PC-3 (cell line): Measurements from ENCODE around the gene SLC19A2. TPM values are rescaled to one million over a fixed set of nuclear protein-coding genes. Genes with fewer than 3 reads are reported as not detected.
A peak's percentile ranks its signal among the peaks of the same experiment; 100 is the strongest.

Experiments
- ATAC-seq: fragments of 200-7000 bp; cut with Tn5 transposase; 2 replicates; pipeline ENCODE4 v1.9.1; 2020; ENCODE audit warnings: mild to moderate bottlenecking, moderate library complexity
- BruUV-seq: library from RNA; stranded (reverse); fragments of 400-500 nt; replicated peaks from 2 replicates; lab custom pipeline; 2021; lab: Mats Ljungman, UMichigan
- CTCF ChIA-PET: fragments of 300-600 bp; sonication (Branson Sonifier 250); formaldehyde crosslinking; loops from one replicate; lab custom pipeline; 2022; ENCODE audit warnings: antibody characterized with exemption; lab: Charles Lee
- POLR2A ChIA-PET: fragments of 300-600 bp; sonication (Branson Sonifier 250); formaldehyde crosslinking; loops from one replicate; lab custom pipeline; 2022; ENCODE audit warnings: antibody characterized with exemption; ENCODE audit not compliant: unreplicated experiment; lab: Charles Lee
- DNase-seq: peaks from one replicate; pipeline ENCODE4 v3.0.0-alpha.2; 2015
- H2AFZ ChIP-seq: fragments of 300-600 bp; sonication (generic); 2 replicates; pipeline ENCODE4 v1.6.0; 2016; ENCODE audit warnings: antibody characterized with exemption, low read length
- H3F3A ChIP-seq: fragments of 300-600 bp; sonication (generic); one replicate; pipeline ENCODE4 v1.6.0; 2017; ENCODE audit warnings: antibody characterized with exemption, low read length, control low read depth, mild to moderate bottlenecking; ENCODE audit not compliant: unreplicated experiment
- H3K27ac ChIP-seq: fragments of 300-600 bp; sonication (generic); 2 replicates; pipeline ENCODE4 v1.5.1; 2016; ENCODE audit warnings: mild to moderate bottlenecking, low read length
- H3K27me3 ChIP-seq: fragments of 300-600 bp; sonication (generic); 2 replicates; pipeline ENCODE4 v1.6.1; 2016; ENCODE audit warnings: low read length, mixed read lengths
- H3K36me3 ChIP-seq: fragments of 300-600 bp; sonication (generic); 2 replicates; pipeline ENCODE4 v1.6.1; 2016; ENCODE audit warnings: low read depth, mixed run types, low read length, mixed read lengths
- H3K4me1 ChIP-seq: fragments of 300-600 bp; sonication (generic); 2 replicates; pipeline ENCODE4 v1.5.1; 2016; ENCODE audit warnings: low read length; ENCODE audit not compliant: insufficient read depth
- H3K4me2 ChIP-seq: fragments of 300-600 bp; sonication (generic); 2 replicates; pipeline ENCODE4 v1.6.0; 2016; ENCODE audit warnings: low read length
- H3K4me3 ChIP-seq: fragments of 300-600 bp; sonication (generic); 2 replicates; pipeline ENCODE4 v1.5.1; 2016; ENCODE audit warnings: mild to moderate bottlenecking, low read length, mixed read lengths
- H3K79me2 ChIP-seq: fragments of 300-600 bp; sonication (generic); 2 replicates; pipeline ENCODE4 v1.6.1; 2017; ENCODE audit warnings: low read length, mixed read lengths
- H3K9ac ChIP-seq: fragments of 300-600 bp; sonication (generic); 2 replicates; pipeline ENCODE4 v1.6.0; 2016; ENCODE audit warnings: mild to moderate bottlenecking, low read length
- H3K9me2 ChIP-seq: fragments of 300-600 bp; sonication (generic); replicated peaks from 2 replicates; pipeline ENCODE4 v1.6.1; 2016; ENCODE audit warnings: mixed run types, low read length, mixed read lengths
- H3K9me3 ChIP-seq: fragments of 300-600 bp; sonication (generic); 2 replicates; pipeline ENCODE4 v1.6.1; 2016; ENCODE audit warnings: low read length, mixed read lengths
- H4K20me1 ChIP-seq: fragments of 300-600 bp; sonication (generic); 2 replicates; pipeline ENCODE4 v1.6.1; 2016; ENCODE audit warnings: low read length, mixed read lengths
- EZH2 ChIP-seq: fragments of 300-600 bp; sonication (generic); IDR thresholded peaks from one replicate; pipeline ENCODE4 v1.6.1; 2017; ENCODE audit warnings: antibody characterized with exemption, mild to moderate bottlenecking, low read length; ENCODE audit not compliant: unreplicated experiment
- EZH2phosphoT487 ChIP-seq: fragments of 300-600 bp; sonication (generic); IDR thresholded peaks from 2 replicates; pipeline ENCODE4 v1.6.1; 2018; ENCODE audit warnings: mild to moderate bottlenecking, antibody characterized with exemption, low read length, borderline replicate concordance
- intact Hi-C: fragments of 100-400 bp; cut with micrococcal nuclease; formaldehyde crosslinking; loops from 2 replicates; pipeline ENCODE4 v1.9.0; 2023
- total RNA-seq: library from RNA; depleted of rRNA; stranded (reverse); fragments of >200 nt; gene quantifications from 2 replicates; pipeline ENCODE4 v1.2.3, GENCODE V29; 2014
- TF ChIP-seq, protein P1 (sequence below): fragments of 300-600 bp; sonication (generic); conservative IDR thresholded peaks from 2 replicates; pipeline ENCODE4 v1.5.1; 2017; ENCODE audit warnings: antibody characterized with exemption, low read depth, mild to moderate bottlenecking, low read length

SLC19A2 gene
- total RNA-seq, 1 experiment from 2014 or later = 11.0 TPM

DNA sequence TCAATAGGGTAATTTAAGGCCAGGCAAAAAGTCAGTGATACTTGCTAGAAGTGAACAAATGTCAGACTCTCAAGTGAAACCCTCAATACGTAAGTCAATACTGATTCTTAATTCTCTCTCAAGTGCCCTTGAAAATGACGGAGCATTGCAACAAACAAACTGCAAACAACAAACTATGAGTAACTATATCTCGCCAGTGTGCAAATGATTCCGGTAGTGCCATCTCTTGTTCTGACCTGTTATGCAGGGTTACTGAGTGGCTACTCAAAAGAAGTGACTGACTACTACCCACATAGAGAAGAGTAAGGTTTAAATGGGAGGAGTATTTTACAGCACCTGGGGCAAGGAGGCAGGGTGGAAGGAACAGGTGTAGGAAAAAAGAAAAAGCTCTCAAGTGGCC lies 1.6 kb downstream of the SLC19A2 start:
- peak overlapping the region; percentile 1; the same call in 1 of the 2 replicates for H3K27ac ChIP-seq
- TF ChIP-seq EZH2phosphoT487 = no peak
- no peak for TF ChIP-seq EZH2
- peak overlapping the region; percentile 77 for H3K9ac ChIP-seq
- H3K4me1 ChIP-seq = peaks cover 54% of the 10 kb centered on the region
- no TSS peak for BruUV-seq
- H3K9me2 ChIP-seq = no peaks in the 10 kb centered on the region
- 0 out of 2 replicates have a peak overlapping the region, but pooled peaks have one; percentile 5 for H2AFZ ChIP-seq
- H3K79me2 ChIP-seq = peaks cover 62% of the 10 kb centered on the region
- intact Hi-C loops = loop anchor here (10.0 kb wide), 1 partner anchor 311 kb away; the partner anchor contains the start of gene METTL18
- no peaks in the 10 kb centered on the region for H3K36me3 ChIP-seq
- no peaks in the 10 kb centered on the region for H3F3A ChIP-seq
- peak overlapping the region; percentile 76 for H3K4me3 ChIP-seq
- 0 out of 2 replicates have a peak, but pooled peaks have one; percentile 2 for ATAC-seq
- no peaks in the 10 kb centered on the region for H3K9me3 ChIP-seq
- peaks cover 17% of the 10 kb centered on the region; the same call in 1 of the 2 replicates for H4K20me1 ChIP-seq
- H3K4me2 ChIP-seq = peak overlapping the region; percentile 88
- CTCF ChIA-PET = no interaction called here
- POLR2A ChIA-PET = no interaction called here
- peak; percentile 55 for DNase-seq
- no peaks in the 10 kb centered on the region for H3K27me3 ChIP-seq

DNA sequence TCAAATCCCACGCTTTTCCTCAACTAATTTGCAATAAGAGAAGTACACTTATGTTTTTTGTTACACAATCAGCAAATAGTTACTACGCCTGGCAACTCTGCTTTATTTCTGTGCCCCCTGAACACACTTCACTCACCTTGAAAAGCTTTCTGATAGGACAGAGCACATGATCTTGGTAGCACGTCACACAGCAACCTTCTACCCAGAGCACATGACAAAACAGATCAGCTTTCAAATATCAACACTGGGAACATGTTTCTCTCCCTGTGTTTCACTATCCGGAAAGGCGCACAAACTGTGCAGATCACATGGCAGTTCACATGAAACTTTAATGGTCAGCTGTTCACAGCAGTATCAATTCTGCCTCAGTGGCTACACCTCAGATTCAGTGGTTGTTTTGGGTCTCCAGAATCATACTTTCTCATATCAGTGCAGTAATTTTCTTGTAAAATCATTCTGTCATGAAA lies 2.2 kb downstream of the SLC19A2 start:
- no peaks in the 10 kb centered on the region for H3K9me3 ChIP-seq
- H2AFZ ChIP-seq = no peak overlapping the region
- peaks cover 53% of the 10 kb centered on the region for H3K4me1 ChIP-seq
- H3K27me3 ChIP-seq = no peaks in the 10 kb centered on the region
- BruUV-seq = no TSS peak
- no peaks in the 10 kb centered on the region for H3K9me2 ChIP-seq
- peak; percentile 3; the same call in 1 of the 2 replicates for ATAC-seq
- ChIA-PET CTCF (no interaction called here), POLR2A (interaction anchor here (0.7 kb wide), 2 partner anchors 116 to 312 kb away, joined by 5 to 6 read pairs; partner anchors contain the start of genes BLZF1 and NME7)
- no peaks in the 10 kb centered on the region for H3K36me3 ChIP-seq
- H3K4me3 ChIP-seq = peak overlapping the region; percentile 76
- H3K4me2 ChIP-seq = peak overlapping the region; percentile 88
- peak overlapping the region; percentile 1; the same call in 1 of the 2 replicates for H3K27ac ChIP-seq
- intact Hi-C loops = loop anchor here (10.0 kb wide), 1 partner anchor 311 kb away; the partner anchor contains the start of gene METTL18
- DNase-seq = peak; percentile 51
- H3K9ac ChIP-seq = peak overlapping the region; percentile 77
- H3F3A ChIP-seq = no peaks in the 10 kb centered on the region
- TF ChIP-seq EZH2 (no peak), EZH2phosphoT487 (no peak)
- TF ChIP-seq, protein P1, sequence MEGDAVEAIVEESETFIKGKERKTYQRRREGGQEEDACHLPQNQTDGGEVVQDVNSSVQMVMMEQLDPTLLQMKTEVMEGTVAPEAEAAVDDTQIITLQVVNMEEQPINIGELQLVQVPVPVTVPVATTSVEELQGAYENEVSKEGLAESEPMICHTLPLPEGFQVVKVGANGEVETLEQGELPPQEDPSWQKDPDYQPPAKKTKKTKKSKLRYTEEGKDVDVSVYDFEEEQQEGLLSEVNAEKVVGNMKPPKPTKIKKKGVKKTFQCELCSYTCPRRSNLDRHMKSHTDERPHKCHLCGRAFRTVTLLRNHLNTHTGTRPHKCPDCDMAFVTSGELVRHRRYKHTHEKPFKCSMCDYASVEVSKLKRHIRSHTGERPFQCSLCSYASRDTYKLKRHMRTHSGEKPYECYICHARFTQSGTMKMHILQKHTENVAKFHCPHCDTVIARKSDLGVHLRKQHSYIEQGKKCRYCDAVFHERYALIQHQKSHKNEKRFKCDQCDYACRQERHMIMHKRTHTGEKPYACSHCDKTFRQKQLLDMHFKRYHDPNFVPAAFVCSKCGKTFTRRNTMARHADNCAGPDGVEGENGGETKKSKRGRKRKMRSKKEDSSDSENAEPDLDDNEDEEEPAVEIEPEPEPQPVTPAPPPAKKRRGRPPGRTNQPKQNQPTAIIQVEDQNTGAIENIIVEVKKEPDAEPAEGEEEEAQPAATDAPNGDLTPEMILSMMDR = no peak
- peaks cover 67% of the 10 kb centered on the region for H3K79me2 ChIP-seq
- H4K20me1 ChIP-seq = peaks cover 20% of the 10 kb centered on the region; the same call in 1 of the 2 replicates

DNA sequence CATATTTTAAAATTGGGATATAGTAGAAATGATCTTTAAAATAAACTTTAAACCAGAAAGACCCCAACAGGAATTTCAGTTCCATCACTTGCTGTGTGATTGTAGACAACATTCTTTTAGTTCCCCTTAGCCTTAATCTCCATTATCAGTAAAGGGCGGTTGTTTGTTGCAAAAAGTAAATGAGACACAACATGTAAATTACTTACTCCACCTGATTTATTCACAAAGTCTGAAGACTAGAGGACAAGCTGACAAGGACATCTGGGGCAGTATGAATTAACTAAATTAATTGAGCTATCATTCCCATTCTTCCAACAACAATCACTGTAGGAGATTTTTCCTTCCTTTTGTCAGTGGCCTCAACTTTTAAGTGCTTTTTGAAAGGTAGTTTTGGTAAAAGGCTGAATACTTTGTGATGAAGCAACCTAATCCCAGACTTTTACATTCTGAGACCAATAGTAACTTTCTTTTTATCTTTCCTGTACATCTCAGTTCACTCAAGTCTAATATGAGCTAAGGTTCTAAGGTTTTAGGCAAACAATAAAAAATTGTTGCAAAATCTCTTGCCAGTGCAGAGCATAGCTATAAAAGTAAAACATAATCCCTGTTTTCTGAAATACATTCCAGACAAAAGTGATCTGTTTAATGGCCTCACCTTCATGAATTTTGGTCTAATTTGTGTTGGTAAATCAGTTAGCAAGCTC lies 6.2 kb downstream of the SLC19A2 start:
- Histone ChIP-seq H3K27me3 (no peaks in the 10 kb centered on the region), H3K4me2 (no peak overlapping the region), H2AFZ (no peak overlapping the region), H3K79me2 (peaks cover 61% of the 10 kb centered on the region), H3F3A (no peaks in the 10 kb centered on the region), H3K9me3 (no peaks in the 10 kb centered on the region), H3K4me1 (peaks cover 30% of the 10 kb centered on the region), H3K27ac (no peak overlapping the region), H3K4me3 (no peak overlapping the region), H4K20me1 (peaks cover 14% of the 10 kb centered on the region; the same call in 1 of the 2 replicates), H3K9ac (no peak overlapping the region), H3K36me3 (no peaks in the 10 kb centered on the region; the same call in 1 of the 2 replicates), H3K9me2 (no peaks in the 10 kb centered on the region)
- ChIA-PET CTCF (no interaction called here), POLR2A (no interaction called here)
- intact Hi-C loops = loop anchor here (10.0 kb wide), 1 partner anchor 315 kb away; the partner anchor contains the start of gene METTL18
- DNase-seq = no peak
- TF ChIP-seq EZH2phosphoT487 = no peak
- TF ChIP-seq, protein P1 = no peak
- TF ChIP-seq EZH2 = no peak
- BruUV-seq = no TSS peak
- no peak for ATAC-seq
